Spleen (tissue), 11 donors: ENCODE data around the gene LDLRAD4. TPM values are rescaled to one million over a fixed set of nuclear protein-coding genes. Genes with fewer than 3 reads are reported as not detected.
A peak's percentile ranks its signal among the peaks of the same experiment; 100 is the strongest.

Experiments
- DNase-seq: peaks from one replicate; pipeline ENCODE4 v3.0.0-alpha.2; 2020
- H3K27ac ChIP-seq, 8 donors: fragments of 200-600 bp; sonication (generic) in 7 of 8; 1 replicate in 4 of 8; 2 replicates in 4 of 8; pipeline versions ENCODE4 v1.5.0 to v1.8.0; 2016 to 2021; ENCODE audit warnings: inconsistent platforms in 4 of 8, mild to moderate bottlenecking in 4 of 8, moderate library complexity in 1 of 8
- H3K27me3 ChIP-seq, 7 donors: fragments of 200-600 bp; sonication (generic) in 6 of 7; replicated peaks in 1 of 7; 1 replicate in 4 of 7; 2 replicates in 3 of 7; pipeline versions ENCODE4 v1.5.0 to v1.8.0; 2016 to 2021; ENCODE audit warnings: inconsistent platforms in 3 of 7, mild to moderate bottlenecking in 1 of 7
- H3K36me3 ChIP-seq, 6 donors: fragments of 200-600 bp; sonication (generic) in 5 of 6; 1 replicate in 4 of 6; 2 replicates in 2 of 6; pipeline versions ENCODE4 v1.5.0 to v1.8.0; 2016 to 2021; ENCODE audit warnings: inconsistent platforms in 2 of 6
- H3K4me1 ChIP-seq, 6 donors: fragments of 200-600 bp; sonication (generic) in 5 of 6; 1 replicate in 3 of 6; 2 replicates in 3 of 6; pipeline versions ENCODE4 v1.5.0 to v1.8.0; 2016 to 2021; ENCODE audit warnings: inconsistent platforms in 3 of 6
- H3K4me3 ChIP-seq, 8 donors: fragments of 200-600 bp; sonication (generic) in 7 of 8; 1 replicate in 4 of 8; 2 replicates in 4 of 8; pipeline versions ENCODE4 v1.5.0 to v1.8.0; 2016 to 2021; ENCODE audit warnings: inconsistent platforms in 4 of 8, mild to moderate bottlenecking in 4 of 8, moderate library complexity in 2 of 8
- H3K9me3 ChIP-seq, 8 donors: fragments of 200-600 bp; sonication (generic) in 7 of 8; 1 replicate in 4 of 8; 2 replicates in 4 of 8; pipeline versions ENCODE4 v1.5.0 to v1.8.0; 2016 to 2021; ENCODE audit warnings: inconsistent platforms in 4 of 8
- CTCF ChIP-seq, 11 experiments: fragments of 200-600 bp in 7 of 11; fragments of 450-650 bp in 4 of 11; sonication (generic) in 4 of 11; IDR thresholded peaks in 8 of 11; conservative IDR thresholded peaks in 3 of 11; 1 replicate in 7 of 11; 2 replicates in 4 of 11; pipeline versions ENCODE4 v1.4.0 to v1.8.0; 2016 to 2021; ENCODE audit warnings: antibody characterized with exemption in 11 of 11, inconsistent platforms in 4 of 11, mild to moderate bottlenecking in 1 of 11
- POLR2A ChIP-seq, 3 donors: fragments of 450-650 bp; IDR thresholded peaks; one replicate each; pipeline ENCODE4 v1.5.1; 2017; ENCODE audit warnings: antibody characterized with exemption in 3 of 3, mild to moderate bottlenecking in 1 of 3
- POLR2AphosphoS5 ChIP-seq, 3 donors: sonication (generic); formaldehyde crosslinking; IDR thresholded peaks; one replicate each; pipeline ENCODE4 v1.5.1; 2017; ENCODE audit warnings: antibody characterized with exemption in 3 of 3
- WGBS, 5 donors: extraction: QIAGEN DNeasy Blood & Tissue Kit in 3 of 5; methylation state at CpG; one replicate each; pipeline versions ENCODE4 v1.1.5 to v1.1.7; 2013 to 2018; 5-methylcytosine and 5-hydroxymethylcytosine counted together
- intact Hi-C: fragments of 100-400 bp; cut with DNase I; formaldehyde crosslinking; loops from one replicate; pipeline ENCODE4 v1.15.0; 2023; ENCODE audit warnings: low total_unique reads
- polyA plus RNA-seq, 3 donors: library from polyadenylated mRNA; stranded (reverse); fragments of 200-250 nt; gene quantifications; one replicate each; pipeline ENCODE4 v1.2.1, GENCODE V29; 2013
- total RNA-seq, 7 donors: library from RNA; depleted of rRNA in 3 of 7; stranded (reverse); fragments of >200 nt in 3 of 7; fragmentation: NEBNext Ultra II Directional in 4 of 7; extraction: Animal tissue kit (Norgen Biotek cat#: 25700) in 4 of 7; gene quantifications; one replicate each; pipeline versions ENCODE4 v1.1.0 to v1.2.1, GENCODE V29; 2016 to 2021
- donor health status: healthy with polysubstance abuse.
- donor health status: DM: no; HTN: no; CAD: no; lungs with moderate emphysema.
- donor health status: DM: no; HTN: no; CAD: no.
- donor health status: Bipolar disorder and iron deficiency.
- donor health status: healthy.
- donor health status: DM: no; HTN: no; CAD: no.
- donor health status: DM: yes; HTN: yes; CAD: no.

LDLRAD4 gene
- total and polyA plus RNA-seq, 10 donors: 4.5 to 80.8 (median 46.4) TPM

GRCh38 chr18:13464432-13465123 lies 246.0 kb downstream of the LDLRAD4 start:
- peaks cover 20 to 53% (median 38%) of the 10 kb centered on the region in 6 donors for H3K4me1 ChIP-seq

GRCh38 chr18:13465124-13465446 lies 246.5 kb downstream of the LDLRAD4 start:
- no peak for DNase-seq
- intact Hi-C loops: loop anchor here (10.0 kb wide), 1 partner anchor 250 kb away; the partner anchor contains the start of gene LDLRAD4
- H3K36me3 ChIP-seq: no peaks in the 10 kb centered on the region
- WGBS, 5 donors: 11 to 28% (median 12%) methylated on average over 4 of the region's 4 CpGs
- peaks cover 20 to 58% (median 38%) of the 10 kb centered on the region in 6 donors for H3K4me1 ChIP-seq
- TF ChIP-seq POLR2AphosphoS5 (IDR thresholded peaks at IDR 0.05) (no peak), CTCF (IDR thresholded peaks at IDR 0.05 in 8 of 11, conservative IDR thresholded peaks at IDR 0.05 in 3 of 11) (no peak), POLR2A (IDR thresholded peaks at IDR 0.05) (no peak)
- peak overlapping the region; percentile 44 to 88 (median 80) for H3K27ac ChIP-seq
- no peaks in the 10 kb centered on the region for H3K27me3 ChIP-seq
- peaks cover 0 to 16% (median 5%) of the 10 kb centered on the region in 8 donors for H3K9me3 ChIP-seq
- peak overlapping the region; percentile 6 to 76 (median 45) for H3K4me3 ChIP-seq

More at GRCh38 chr18:13464432-13465123, 246.0 kb downstream of the LDLRAD4 start:
- WGBS, 5 donors: 8 to 15% (median 11%) methylated on average over 14 of the region's 14 CpGs
- peak; percentile 92 for DNase-seq
- Histone ChIP-seq H3K27me3 (no peaks in the 10 kb centered on the region), H3K4me3 (peak overlapping the region; percentile 6 to 76 (median 45)), H3K9me3 (peaks cover 0 to 16% (median 5%) of the 10 kb centered on the region in 8 donors), H3K36me3 (no peaks in the 10 kb centered on the region), H3K27ac (peak overlapping the region; percentile 57 to 88 (median 80))
- intact Hi-C loops: loop anchor here (10.0 kb wide), 1 partner anchor 250 kb away; the partner anchor contains the start of gene LDLRAD4
- TF ChIP-seq POLR2AphosphoS5 (IDR thresholded peaks at IDR 0.05) (peak; percentile 87 to 95 (median 94)), POLR2A (IDR thresholded peaks at IDR 0.05) (no peak), CTCF (IDR thresholded peaks at IDR 0.05 in 8 of 11, conservative IDR thresholded peaks at IDR 0.05 in 3 of 11) (peak in 4 of 11 experiments; percentile 4 to 20 (median 10))

GRCh38 chr18:13465476-13465875 lies 246.9 kb downstream of the LDLRAD4 start:
- 16 to 35% (median 22%) methylated on average over 5 of the region's 5 CpGs for WGBS, 5 donors

GRCh38 chr18:13470516-13471197 lies 252.1 kb downstream of the LDLRAD4 start:
- intact Hi-C loops: no loop called here
- Histone ChIP-seq H3K27me3 (no peaks in the 10 kb centered on the region), H3K9me3 (peaks cover 0 to 16% (median 5%) of the 10 kb centered on the region in 8 donors), H3K36me3 (peaks cover 0 to 31% (median 0%) of the 10 kb centered on the region in 6 donors), H3K4me3 (no peak overlapping the region), H3K4me1 (peaks cover 6 to 54% (median 21%) of the 10 kb centered on the region in 6 donors), H3K27ac (peak overlapping the region in 6 of 8 donors; percentile 8 to 73 (median 60))
- 76 to 90% (median 81%) methylated on average over 10 of the region's 10 CpGs for WGBS, 5 donors
- TF ChIP-seq POLR2AphosphoS5 (IDR thresholded peaks at IDR 0.05) (peak; percentile 10 to 39 (median 17)), POLR2A (IDR thresholded peaks at IDR 0.05) (no peak)
- DNase-seq: peak; percentile 77

More at GRCh38 chr18:13465476-13465875, 246.9 kb downstream of the LDLRAD4 start:
- DNase-seq: no peak
- Histone ChIP-seq H3K4me3 (peak overlapping the region; percentile 6 to 76 (median 45)), H3K4me1 (peaks cover 20 to 62% (median 39%) of the 10 kb centered on the region in 6 donors), H3K36me3 (no peaks in the 10 kb centered on the region), H3K27me3 (no peaks in the 10 kb centered on the region), H3K27ac (peak overlapping the region; percentile 44 to 88 (median 80)), H3K9me3 (peaks cover 0 to 16% (median 5%) of the 10 kb centered on the region in 8 donors)
- TF ChIP-seq POLR2A (IDR thresholded peaks at IDR 0.05) (no peak), POLR2AphosphoS5 (IDR thresholded peaks at IDR 0.05) (peak in 1 of 3 donors; percentile 52)
- intact Hi-C loops: loop anchor here (10.0 kb wide), 1 partner anchor 251 kb away; the partner anchor contains the start of gene LDLRAD4
